ENCODE data around the gene ANKRD31.
"Not testable (repeated sequence)": the region's sequence is repeated elsewhere in the genome, so short reads cannot be mapped to it uniquely, and the experiment has no call there.

ANKRD31 gene

DNA sequence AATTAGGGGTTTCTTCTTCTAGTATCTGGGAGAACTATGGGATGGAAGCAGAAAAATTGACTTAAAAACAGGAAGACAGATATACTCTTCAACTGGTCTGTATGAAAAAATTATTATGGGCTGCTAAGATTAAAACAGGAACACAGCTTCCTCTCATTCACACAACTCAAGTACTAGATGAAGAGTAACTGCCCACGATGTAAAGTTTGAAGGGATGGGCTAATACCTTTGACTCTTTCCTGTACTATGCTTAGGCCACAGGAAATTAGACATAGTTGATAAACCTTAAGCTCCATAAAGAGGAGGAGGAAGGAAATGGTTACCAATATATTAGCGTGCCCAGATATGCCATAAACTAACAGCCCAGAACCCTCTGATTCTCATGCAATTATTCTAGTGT is 88.6 kb downstream of the ANKRD31 start:
- no peak for DNase-seq

DNA sequence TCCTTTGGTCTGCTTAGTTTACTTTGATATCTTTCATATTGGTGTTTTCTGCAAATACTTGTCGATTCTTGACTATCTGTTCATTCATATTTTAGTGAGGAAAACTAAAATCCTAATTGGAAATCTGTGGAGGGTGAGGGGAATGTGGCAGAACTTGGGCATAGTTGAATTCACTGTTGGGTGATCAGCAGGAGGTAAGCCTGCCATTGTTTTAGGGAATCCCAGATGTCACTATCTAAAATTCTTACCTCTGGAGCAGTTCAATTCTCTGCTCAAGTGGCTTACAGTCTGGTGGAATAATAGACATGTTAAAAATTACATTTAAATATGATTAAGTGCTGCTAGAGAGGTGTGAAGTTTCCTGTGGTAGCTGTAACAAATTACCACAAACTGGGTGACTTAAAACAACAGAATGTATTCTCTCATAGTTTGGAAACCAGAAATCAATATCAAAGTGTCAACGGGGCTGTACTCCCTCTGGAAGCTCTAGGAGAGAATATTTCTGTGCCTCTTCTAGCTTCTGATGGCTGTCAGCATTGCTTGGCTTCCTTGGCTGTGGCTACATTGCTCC is 94.0 kb downstream of the ANKRD31 start:
- DNase-seq: no peak

DNA sequence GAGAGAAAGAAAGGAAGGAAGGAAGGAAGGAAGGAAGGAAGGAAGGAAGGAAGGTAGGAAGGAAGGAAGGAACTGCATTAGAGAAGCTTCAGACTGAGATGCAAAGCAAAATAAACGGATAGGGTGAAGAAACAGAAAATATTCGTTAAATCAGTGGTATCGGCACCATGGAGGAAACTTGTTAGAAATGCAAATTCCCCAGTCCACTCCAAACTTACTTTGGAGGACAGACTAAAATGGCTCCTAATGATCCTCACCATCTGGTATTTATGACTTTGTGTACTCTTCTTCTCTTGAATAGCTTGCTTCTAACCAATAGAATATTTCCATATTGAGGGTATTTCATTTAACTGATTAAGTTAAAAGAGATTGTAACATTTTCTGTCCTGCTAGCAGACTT is 96.4 kb downstream of the ANKRD31 start:
- no peak for DNase-seq

- DNase-seq: no peak
Observed at GRCh38 chr5:75138689-75139088, 98.0 kb downstream of the ANKRD31 start.

- DNase-seq: no peak
Observed at GRCh38 chr5:75130818-75131349, 105.8 kb downstream of the ANKRD31 start.

- no peak for DNase-seq
Observed at GRCh38 chr5:75116856-75117255, 119.8 kb downstream of the ANKRD31 start.

- DNase-seq: peak; percentile 34
Observed at GRCh38 chr5:75114311-75114710, 122.4 kb downstream of the ANKRD31 start.

GRCh38 chr5:75113354-75114113 is 123.1 kb downstream of the ANKRD31 start:
- no peak for DNase-seq

GRCh38 chr5:75108931-75109596 is 127.6 kb downstream of the ANKRD31 start:
- no peak for DNase-seq

GRCh38 chr5:75108515-75108914 is 128.2 kb downstream of the ANKRD31 start:
- no peak for DNase-seq

- DNase-seq: peak; percentile 21
Observed at GRCh38 chr5:75095956-75096355, 140.7 kb downstream of the ANKRD31 start.

DNA sequence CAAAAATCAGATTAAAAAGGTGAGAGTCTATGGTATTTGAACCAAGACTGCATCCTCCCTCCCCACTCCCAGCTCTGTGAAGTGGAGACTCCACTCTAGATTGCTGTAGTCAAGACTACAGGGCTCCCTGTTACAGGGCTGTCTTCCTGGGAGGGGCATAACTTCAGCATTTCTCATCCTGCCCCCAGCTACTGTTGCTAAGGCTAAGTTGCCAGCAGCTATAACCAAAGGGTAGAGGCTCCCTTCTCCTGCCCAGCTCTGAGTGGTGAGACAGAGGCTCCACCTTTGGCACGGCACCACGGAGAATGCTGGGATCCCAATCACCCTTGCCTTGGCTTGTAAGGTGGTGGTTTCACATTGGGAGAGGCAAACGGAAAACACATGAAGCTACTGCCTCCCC is 145.1 kb downstream of the ANKRD31 start:
- peak; percentile 15 for DNase-seq

DNA sequence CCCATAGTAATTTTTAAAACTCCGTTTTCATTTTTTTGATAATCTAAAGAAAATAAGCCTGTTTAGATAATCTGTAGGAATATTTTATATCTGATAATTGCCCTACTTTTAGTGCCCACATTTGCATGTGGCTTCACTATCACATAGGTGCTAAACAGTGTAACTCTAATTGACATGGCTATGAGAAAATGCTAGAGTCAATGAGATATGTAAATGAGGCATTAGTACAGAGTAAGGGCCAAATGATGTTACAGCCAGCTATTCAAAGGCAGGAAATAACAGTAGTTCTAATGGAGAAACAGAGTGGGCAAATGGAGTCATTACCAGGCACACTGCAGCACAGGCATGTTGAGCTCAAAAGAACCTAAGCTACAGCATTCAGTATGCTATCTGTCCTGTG is 147.0 kb downstream of the ANKRD31 start:
- no peak for DNase-seq

DNA sequence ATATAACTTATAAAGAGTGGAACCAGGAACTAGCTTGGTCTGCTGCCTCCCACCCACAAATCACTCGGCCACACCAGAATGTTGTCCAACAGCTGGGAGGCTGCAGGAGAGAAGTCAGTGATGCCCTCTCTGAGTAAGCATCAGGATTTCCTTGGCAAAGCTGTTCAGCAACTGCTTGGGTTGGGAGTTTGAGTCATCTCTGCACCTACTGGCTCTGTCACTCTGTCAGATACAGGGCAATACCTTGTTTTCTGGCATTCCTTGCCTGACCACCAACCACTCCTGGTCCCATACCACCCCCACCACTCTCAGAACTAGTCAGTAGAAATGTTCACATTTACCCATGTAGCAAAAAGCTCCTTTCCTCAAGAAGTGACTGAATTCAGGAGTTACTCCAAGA is 147.5 kb downstream of the ANKRD31 start:
- DNase-seq: no peak

DNA sequence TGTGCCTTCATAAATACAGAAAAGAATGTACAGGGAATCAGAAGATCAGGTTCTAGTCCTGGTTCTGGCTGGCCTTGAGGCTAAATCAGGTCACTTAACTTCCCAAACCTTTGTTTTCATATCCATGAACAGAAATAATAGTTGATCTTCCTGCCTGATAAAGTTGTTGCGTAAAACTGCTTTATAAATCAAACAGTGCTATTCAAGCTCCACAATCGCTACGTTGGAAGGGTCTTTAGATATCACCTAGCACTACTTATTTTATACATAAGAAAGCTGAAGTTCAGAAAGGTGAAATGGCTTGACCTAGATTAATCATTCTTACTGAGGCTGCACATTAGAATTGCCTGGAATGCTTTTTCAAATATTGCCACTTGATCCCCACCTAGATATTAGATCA is 148.0 kb downstream of the ANKRD31 start:
- DNase-seq: no peak

- DNase-seq: no peak
Observed at GRCh38 chr5:75081510-75081909, 155.2 kb downstream of the ANKRD31 start.

DNA sequence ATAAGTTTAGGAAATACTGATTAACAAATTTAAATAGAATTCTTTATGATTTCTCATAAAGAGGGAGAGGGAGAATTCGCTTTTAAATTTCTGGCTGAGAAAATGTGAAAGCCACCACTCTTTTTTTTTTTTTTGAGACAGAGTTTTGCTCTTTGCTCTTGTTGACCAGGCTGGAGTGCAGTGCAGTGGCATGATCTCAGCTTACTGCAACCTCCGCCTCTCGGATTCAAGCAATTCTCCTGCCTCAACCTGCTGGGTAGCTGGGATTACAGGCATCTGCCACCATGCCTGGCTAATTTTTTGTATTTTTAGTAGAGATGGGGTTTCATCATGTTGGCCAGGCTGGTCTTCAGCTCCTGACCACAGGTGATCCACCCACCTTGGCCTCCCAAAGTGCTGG is 157.3 kb downstream of the ANKRD31 start:
- DNase-seq: not testable (repeated sequence)

GRCh38 chr5:75078027-75078426 is 158.7 kb downstream of the ANKRD31 start:
- no peak for DNase-seq

DNA sequence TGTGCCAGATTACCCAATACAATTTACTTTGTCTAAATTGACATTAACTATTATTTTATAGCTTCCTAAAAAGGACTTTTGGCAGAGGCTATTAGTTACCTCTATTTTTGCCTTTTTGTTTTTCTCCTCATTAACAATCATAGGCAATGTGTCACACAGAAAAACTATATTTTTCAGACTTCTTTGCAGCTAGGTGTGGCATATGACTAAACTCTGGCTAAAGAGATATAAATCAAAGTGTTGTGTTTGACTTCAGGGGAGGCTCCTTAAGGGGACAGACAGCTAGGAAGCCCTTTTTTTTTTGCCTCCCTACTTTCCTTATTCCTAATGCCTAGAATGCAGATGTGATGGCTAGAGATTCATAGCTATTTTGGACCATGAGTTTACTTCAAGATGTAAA is 164.6 kb downstream of the ANKRD31 start:
- no peak for DNase-seq

GRCh38 chr5:75071100-75071499 is 165.6 kb downstream of the ANKRD31 start:
- no peak for DNase-seq

- no peak for DNase-seq
Observed at GRCh38 chr5:75067434-75067833, 169.2 kb downstream of the ANKRD31 start.

DNA sequence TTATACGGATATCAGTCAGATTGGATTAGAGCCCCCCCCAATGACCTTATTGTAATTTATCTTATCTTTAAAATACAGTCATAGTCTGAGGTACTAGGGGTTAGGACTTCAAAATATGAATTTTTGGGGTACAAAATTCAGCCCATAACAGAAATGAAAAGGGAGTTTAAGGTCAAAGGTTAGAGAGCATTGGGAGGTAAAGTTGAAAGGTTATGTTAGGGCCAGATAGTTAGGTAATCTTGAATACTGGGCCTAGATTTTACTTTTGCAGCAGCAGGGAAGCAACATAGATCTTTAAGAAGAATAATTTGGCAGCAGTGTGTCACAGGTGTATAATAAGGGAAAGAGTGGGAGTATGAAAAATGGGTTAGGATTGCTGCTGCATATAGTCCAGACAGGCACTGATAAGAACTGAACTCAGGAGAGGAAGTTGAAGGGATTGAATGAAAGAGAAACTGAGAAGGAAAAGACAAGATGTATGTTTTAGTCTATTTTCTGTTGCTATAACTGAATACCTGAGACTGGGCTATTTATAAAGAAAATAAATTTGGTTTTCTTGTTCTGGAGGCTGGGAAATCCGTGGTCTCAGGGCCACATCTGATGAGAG is 173.7 kb downstream of the ANKRD31 start:
- DNase-seq: no peak

DNA sequence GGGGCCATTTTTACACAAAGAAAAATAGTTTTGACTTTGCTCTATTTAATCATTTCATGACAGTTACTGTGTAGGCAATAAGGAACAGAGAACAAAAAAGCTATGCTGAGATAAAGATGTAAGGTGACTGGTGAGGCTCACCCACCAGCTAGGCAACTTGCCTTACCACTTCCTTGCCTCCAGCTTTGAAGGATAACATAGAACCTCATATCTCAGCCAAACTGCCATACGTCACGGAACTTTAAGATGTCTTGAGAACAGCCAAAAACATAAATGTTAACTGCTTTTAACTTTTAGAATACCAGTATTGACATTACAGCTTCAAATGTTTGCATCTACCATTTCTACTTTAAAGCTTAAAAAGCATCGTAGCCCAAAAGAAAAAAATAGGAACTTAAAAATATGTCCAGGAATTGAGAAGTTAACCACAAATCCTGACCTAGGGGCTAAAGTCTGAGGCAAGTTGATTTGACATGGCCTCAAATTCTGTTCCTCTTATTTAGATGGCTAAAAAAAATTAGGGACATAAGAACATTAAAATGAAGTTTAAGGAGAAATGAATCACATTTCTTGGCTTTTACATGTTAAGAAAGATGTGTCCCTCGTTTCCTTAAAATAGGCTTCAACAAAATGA is 176.6 kb downstream of the ANKRD31 start:
- no peak for DNase-seq
